Myocyte (in vitro differentiated cells): ENCODE data around the gene CEACAM6. TPM values are rescaled to one million over a fixed set of nuclear protein-coding genes. Genes with fewer than 3 reads are reported as not detected.
"Not testable (repeated sequence)": the region's sequence is repeated elsewhere in the genome, so short reads cannot be mapped to it uniquely, and the experiment has no call there.

Source experiments
- DNase-seq: peaks from one replicate; pipeline ENCODE4 v3.0.0-alpha.2; 2012; ENCODE audit warnings: low read depth
- total RNA-seq: library from RNA; depleted of rRNA; stranded (reverse); fragments of >200 nt; gene quantifications from 2 replicates; pipeline ENCODE4 v1.2.3, GENCODE V29; 2014

CEACAM6 gene
- total RNA-seq, 1 donor from 2014 or later: not detected

- DNase-seq: peak; percentile 37
These were observed 8.6 kb upstream of the CEACAM6 start for GRCh38 chr19:41746593-41747227.

- DNase-seq: no peak
These were observed 7.3 kb upstream of the CEACAM6 start for GRCh38 chr19:41748012-41748411.

- not testable (repeated sequence) for DNase-seq
These were observed 4.8 kb upstream of the CEACAM6 start for GRCh38 chr19:41750248-41751134.

- peak; percentile 3 for DNase-seq
These were observed 2.2 kb upstream of the CEACAM6 start for GRCh38 chr19:41753159-41753558.

GRCh38 chr19:41753936-41754529 lies 1.3 kb upstream of the CEACAM6 start:
- peak; percentile 26 for DNase-seq

- DNase-seq: no peak
These were observed 3.5 kb downstream of the CEACAM6 start for GRCh38 chr19:41758846-41759245.

- no peak for DNase-seq
These were observed 11.8 kb downstream of the CEACAM6 start for GRCh38 chr19:41767115-41767514.

GRCh38 chr19:41768105-41768504 lies 12.8 kb downstream of the CEACAM6 start:
- DNase-seq: not testable (repeated sequence)

GRCh38 chr19:41769608-41770007 lies 14.3 kb downstream of the CEACAM6 start:
- DNase-seq: no peak

- DNase-seq: no peak
These were observed 16.1 kb downstream of the CEACAM6 start for GRCh38 chr19:41771410-41771809.

GRCh38 chr19:41774515-41774980 lies 19.2 kb downstream of the CEACAM6 start:
- DNase-seq: no peak

GRCh38 chr19:41776700-41777099 lies 21.4 kb downstream of the CEACAM6 start:
- DNase-seq: no peak

GRCh38 chr19:41783612-41784011 lies 28.3 kb downstream of the CEACAM6 start:
- DNase-seq: no peak

GRCh38 chr19:41784312-41784711 lies 29.0 kb downstream of the CEACAM6 start:
- no peak for DNase-seq

- DNase-seq: no peak
These were observed 29.4 kb downstream of the CEACAM6 start for GRCh38 chr19:41784743-41785142.

- DNase-seq: peak; percentile 47
These were observed 30.3 kb downstream of the CEACAM6 start for GRCh38 chr19:41785653-41786052.

GRCh38 chr19:41787055-41787454 lies 31.7 kb downstream of the CEACAM6 start:
- no peak for DNase-seq

- DNase-seq: not testable (repeated sequence)
These were observed 33.2 kb downstream of the CEACAM6 start for GRCh38 chr19:41788518-41788917.

- DNase-seq: not testable (repeated sequence)
These were observed 33.7 kb downstream of the CEACAM6 start for GRCh38 chr19:41789053-41789452.

- DNase-seq: peak; percentile 41
These were observed 37.4 kb downstream of the CEACAM6 start for GRCh38 chr19:41792513-41793413.

- DNase-seq: no peak
These were observed 38.0 kb downstream of the CEACAM6 start for GRCh38 chr19:41793414-41793727.
